Neutrophil (primary cell): Measurements from ENCODE around the gene GJA4.

ENCODE experiments used
- H3K27ac ChIP-seq: fragments of 200-600 bp; sonication (generic); 2 replicates; pipeline ENCODE4 v1.5.1; 2016; ENCODE audit warnings: mild to moderate bottlenecking, moderate library complexity
- H3K27me3 ChIP-seq: fragments of 200-600 bp; sonication (generic); 2 replicates; pipeline ENCODE4 v1.6.0; 2016; ENCODE audit warnings: mild to moderate bottlenecking
- H3K36me3 ChIP-seq: fragments of 200-600 bp; sonication (generic); 2 replicates; pipeline ENCODE4 v1.5.1; 2017
- H3K4me1 ChIP-seq, 2 experiments: fragments of 200-600 bp in 1 of 2; sonication (generic) in 1 of 2; 1 replicate in 1 of 2; 2 replicates in 1 of 2; pipeline versions ENCODE4 v1.5.1 to v1.6.1; 2013 to 2016; ENCODE audit warnings: low read depth in 1 of 2, low read length in 1 of 2, mild to moderate bottlenecking in 1 of 2, moderate library complexity in 1 of 2; ENCODE audit not compliant: control insufficient read depth in 1 of 2, insufficient read depth in 1 of 2
- H3K4me3 ChIP-seq, 2 experiments: fragments of 200-600 bp in 1 of 2; sonication (generic) in 1 of 2; 1 replicate in 1 of 2; 2 replicates in 1 of 2; pipeline ENCODE4 v1.5.1; 2013 to 2016; ENCODE audit warnings: low read depth in 1 of 2, low read length in 1 of 2, mild to moderate bottlenecking in 1 of 2, moderate library complexity in 1 of 2
- H3K9me3 ChIP-seq: fragments of 200-600 bp; sonication (generic); 2 replicates; pipeline ENCODE4 v1.5.1; 2016
- TF ChIP-seq, protein P1 (sequence below): fragments of 200-600 bp; sonication (generic); IDR thresholded peaks from 2 replicates; pipeline ENCODE4 v1.5.1; 2016; ENCODE audit warnings: antibody characterized with exemption

Gene GJA4

GRCh38 chr1:34842073-34842472 is 49.3 kb downstream of the GJA4 start:
- Histone ChIP-seq H3K27ac (no peak overlapping the region), H3K36me3 (no peaks in the 10 kb centered on the region), H3K4me1 (peaks cover 5 to 14% of the 10 kb centered on the region in 2 experiments), H3K9me3 (no peaks in the 10 kb centered on the region), H3K27me3 (no peaks in the 10 kb centered on the region), H3K4me3 (no peak overlapping the region)
- TF ChIP-seq, protein P1, sequence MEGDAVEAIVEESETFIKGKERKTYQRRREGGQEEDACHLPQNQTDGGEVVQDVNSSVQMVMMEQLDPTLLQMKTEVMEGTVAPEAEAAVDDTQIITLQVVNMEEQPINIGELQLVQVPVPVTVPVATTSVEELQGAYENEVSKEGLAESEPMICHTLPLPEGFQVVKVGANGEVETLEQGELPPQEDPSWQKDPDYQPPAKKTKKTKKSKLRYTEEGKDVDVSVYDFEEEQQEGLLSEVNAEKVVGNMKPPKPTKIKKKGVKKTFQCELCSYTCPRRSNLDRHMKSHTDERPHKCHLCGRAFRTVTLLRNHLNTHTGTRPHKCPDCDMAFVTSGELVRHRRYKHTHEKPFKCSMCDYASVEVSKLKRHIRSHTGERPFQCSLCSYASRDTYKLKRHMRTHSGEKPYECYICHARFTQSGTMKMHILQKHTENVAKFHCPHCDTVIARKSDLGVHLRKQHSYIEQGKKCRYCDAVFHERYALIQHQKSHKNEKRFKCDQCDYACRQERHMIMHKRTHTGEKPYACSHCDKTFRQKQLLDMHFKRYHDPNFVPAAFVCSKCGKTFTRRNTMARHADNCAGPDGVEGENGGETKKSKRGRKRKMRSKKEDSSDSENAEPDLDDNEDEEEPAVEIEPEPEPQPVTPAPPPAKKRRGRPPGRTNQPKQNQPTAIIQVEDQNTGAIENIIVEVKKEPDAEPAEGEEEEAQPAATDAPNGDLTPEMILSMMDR, result no peak

- TF ChIP-seq, protein P1, result no peak
- H3K4me3 ChIP-seq, result no peak overlapping the region
- H3K27me3 ChIP-seq, result no peaks in the 10 kb centered on the region
- peaks cover 5 to 14% of the 10 kb centered on the region in 2 experiments for H3K4me1 ChIP-seq
- no peak overlapping the region for H3K27ac ChIP-seq
- no peaks in the 10 kb centered on the region for H3K9me3 ChIP-seq
- H3K36me3 ChIP-seq, result peaks cover 3% of the 10 kb centered on the region
These were observed 50.2 kb downstream of the GJA4 start for GRCh38 chr1:34842952-34843371.

GRCh38 chr1:34843392-34844251 is 50.8 kb downstream of the GJA4 start:
- no peaks in the 10 kb centered on the region for H3K27me3 ChIP-seq
- H3K9me3 ChIP-seq, result no peaks in the 10 kb centered on the region
- no peak overlapping the region for H3K27ac ChIP-seq
- peaks cover 5 to 16% of the 10 kb centered on the region in 2 experiments for H3K4me1 ChIP-seq
- peaks cover 3% of the 10 kb centered on the region for H3K36me3 ChIP-seq
- TF ChIP-seq, protein P1, result no peak
- H3K4me3 ChIP-seq, result no peak overlapping the region

GRCh38 chr1:34844252-34844634 is 51.4 kb downstream of the GJA4 start:
- peaks cover 5 to 22% of the 10 kb centered on the region in 2 experiments for H3K4me1 ChIP-seq
- H3K27me3 ChIP-seq, result no peaks in the 10 kb centered on the region
- H3K9me3 ChIP-seq, result no peaks in the 10 kb centered on the region
- H3K36me3 ChIP-seq, result peaks cover 3% of the 10 kb centered on the region
- no peak overlapping the region for H3K27ac ChIP-seq
- TF ChIP-seq, protein P1, result no peak
- H3K4me3 ChIP-seq, result no peak overlapping the region
